Activated CD4-positive, alpha-beta T cell treated with anti-CD3 and anti-CD28 coated beads, Interleukin-2, amount 10 ng/mL, durations not matched to agents 24 days and 14 days (primary cell): ENCODE measurements around the gene RPL13A. TPM values are rescaled to one million over a fixed set of nuclear protein-coding genes. Genes with fewer than 3 reads are reported as not detected.
"Not testable (repeated sequence)": the region's sequence is repeated elsewhere in the genome, so short reads cannot be mapped to it uniquely, and the experiment has no call there.

Experiments
- DNase-seq: peaks from one replicate; pipeline ENCODE4 v3.0.0; 2022
- H3K27ac Mint-ChIP-seq: one replicate; pipeline ENCODE4 v1.8.0; 2022; ENCODE audit warnings: mild to moderate bottlenecking, mixed read lengths
- H3K27me3 Mint-ChIP-seq: one replicate; pipeline ENCODE4 v1.8.0; 2022; ENCODE audit warnings: mixed read lengths
- H3K36me3 Mint-ChIP-seq: one replicate; pipeline ENCODE4 v1.8.0; 2022; ENCODE audit warnings: low read depth, mild to moderate bottlenecking, mixed read lengths
- H3K4me1 Mint-ChIP-seq: one replicate; pipeline ENCODE4 v1.8.0; 2021; ENCODE audit warnings: mixed read lengths
- H3K4me3 Mint-ChIP-seq: one replicate; pipeline ENCODE4 v1.8.0; 2022; ENCODE audit warnings: mild to moderate bottlenecking, moderate library complexity, mixed read lengths
- H3K9me3 Mint-ChIP-seq: one replicate; pipeline ENCODE4 v1.8.0; 2021; ENCODE audit warnings: mixed read lengths
- intact Hi-C: fragments of 100-400 bp; cut with micrococcal nuclease; formaldehyde crosslinking; loops from one replicate; pipeline ENCODE4 v1.15.1; 2023
- total RNA-seq: library from RNA; stranded (reverse); gene quantifications from 2 replicates; pipeline ENCODE4 v1.2.3, GENCODE V29; 2022

Gene RPL13A
- total RNA-seq, 1 donor from 2014 or later = 3,032 TPM

DNA sequence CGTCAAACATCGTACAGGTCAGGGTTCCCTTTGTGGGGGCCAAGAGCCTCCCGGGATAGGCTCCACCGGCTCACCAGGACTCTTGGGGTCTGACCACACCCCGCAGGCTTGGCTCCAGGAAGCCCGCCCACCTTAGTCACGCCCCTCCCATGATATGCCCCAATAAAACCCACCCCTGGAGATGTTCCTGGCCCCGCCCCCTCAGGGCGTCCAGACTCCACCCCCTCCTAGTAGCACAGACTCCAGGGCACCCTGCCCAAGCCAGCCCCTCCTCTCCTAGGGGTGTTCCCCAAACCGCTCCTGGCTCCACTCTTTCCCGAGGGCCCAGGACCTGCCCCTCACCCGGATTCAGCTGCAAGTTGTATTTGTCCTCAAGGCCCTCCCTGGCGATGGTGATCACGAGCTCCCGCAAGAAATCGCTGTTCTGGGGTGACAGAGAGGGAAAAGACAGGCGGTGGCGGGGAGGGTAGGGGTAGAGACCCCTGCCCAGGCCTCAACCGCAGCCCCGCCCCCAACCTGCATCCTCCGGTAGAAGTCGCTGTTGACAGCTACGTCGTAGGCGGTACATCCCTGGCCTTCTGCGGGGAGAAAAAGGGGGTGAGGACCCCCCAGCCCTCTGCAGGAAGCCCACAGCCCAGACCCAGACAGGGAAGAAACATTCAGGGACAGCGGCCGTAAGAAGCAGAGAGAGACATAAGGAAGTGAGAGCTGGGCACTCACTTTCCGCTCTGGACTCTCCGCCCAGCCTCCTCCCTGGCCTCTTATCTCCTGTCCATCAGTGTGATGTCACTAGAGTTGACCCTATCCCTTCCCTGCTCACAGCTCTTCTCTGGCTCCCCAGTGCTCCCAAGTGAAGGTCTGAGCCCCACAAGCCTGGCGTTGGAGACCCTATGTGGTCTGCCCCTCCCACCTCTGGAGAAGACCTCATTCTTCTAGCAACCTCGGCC lies 39.6 kb upstream of the RPL13A start:
- peak; percentile 72 for DNase-seq
- Mint-ChIP-seq H3K27me3 (peaks cover under 1% of the 10 kb centered on the region), H3K36me3 (peaks cover 49% of the 10 kb centered on the region), H3K9me3 (no peaks in the 10 kb centered on the region), H3K4me3 (no peak overlapping the region), H3K4me1 (peaks cover 49% of the 10 kb centered on the region), H3K27ac (no peak overlapping the region)
- intact Hi-C loops = no loop called here

GRCh38 chr19:49448432-49448786 lies 39.0 kb upstream of the RPL13A start:
- Mint-ChIP-seq H3K4me3 (no peak overlapping the region), H3K27ac (peak overlapping the region; percentile 39), H3K9me3 (no peaks in the 10 kb centered on the region), H3K27me3 (no peaks in the 10 kb centered on the region), H3K36me3 (peaks cover 49% of the 10 kb centered on the region), H3K4me1 (peaks cover 49% of the 10 kb centered on the region)
- intact Hi-C loops = no loop called here
- DNase-seq = no peak

DNA sequence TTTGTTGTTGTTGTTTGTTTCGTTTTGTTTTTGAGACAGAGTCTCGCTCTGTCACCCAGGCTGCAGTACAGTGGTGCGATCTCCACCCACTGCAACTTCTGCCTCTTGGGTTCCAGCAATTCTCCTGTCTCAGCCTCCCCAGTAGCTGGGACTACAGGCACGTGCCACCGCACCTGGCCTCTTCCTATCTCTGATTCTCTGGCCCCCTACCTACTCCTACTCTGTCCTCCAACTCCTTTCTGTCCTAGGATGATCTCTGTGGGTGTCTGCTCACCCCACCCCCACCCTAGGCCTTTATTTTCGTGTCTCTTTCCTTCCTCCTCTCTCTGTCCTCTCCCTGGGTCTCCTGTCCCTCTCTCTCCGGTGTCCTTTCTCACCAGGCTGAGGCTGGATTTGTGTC lies 37.0 kb upstream of the RPL13A start:
- H3K4me3 Mint-ChIP-seq = peak overlapping the region; percentile 91
- H3K4me1 Mint-ChIP-seq = peaks cover 39% of the 10 kb centered on the region
- intact Hi-C loops = loop anchor here (5.0 kb wide), 3 partner anchors 37 to 813 kb away; partner anchors contain the start of genes DBP, RPL13A, RRAS and SCAF1
- no peak for DNase-seq
- H3K27ac Mint-ChIP-seq = peak overlapping the region; percentile 100
- H3K36me3 Mint-ChIP-seq = peaks cover 44% of the 10 kb centered on the region
- H3K9me3 Mint-ChIP-seq = no peaks in the 10 kb centered on the region
- no peaks in the 10 kb centered on the region for H3K27me3 Mint-ChIP-seq

DNA sequence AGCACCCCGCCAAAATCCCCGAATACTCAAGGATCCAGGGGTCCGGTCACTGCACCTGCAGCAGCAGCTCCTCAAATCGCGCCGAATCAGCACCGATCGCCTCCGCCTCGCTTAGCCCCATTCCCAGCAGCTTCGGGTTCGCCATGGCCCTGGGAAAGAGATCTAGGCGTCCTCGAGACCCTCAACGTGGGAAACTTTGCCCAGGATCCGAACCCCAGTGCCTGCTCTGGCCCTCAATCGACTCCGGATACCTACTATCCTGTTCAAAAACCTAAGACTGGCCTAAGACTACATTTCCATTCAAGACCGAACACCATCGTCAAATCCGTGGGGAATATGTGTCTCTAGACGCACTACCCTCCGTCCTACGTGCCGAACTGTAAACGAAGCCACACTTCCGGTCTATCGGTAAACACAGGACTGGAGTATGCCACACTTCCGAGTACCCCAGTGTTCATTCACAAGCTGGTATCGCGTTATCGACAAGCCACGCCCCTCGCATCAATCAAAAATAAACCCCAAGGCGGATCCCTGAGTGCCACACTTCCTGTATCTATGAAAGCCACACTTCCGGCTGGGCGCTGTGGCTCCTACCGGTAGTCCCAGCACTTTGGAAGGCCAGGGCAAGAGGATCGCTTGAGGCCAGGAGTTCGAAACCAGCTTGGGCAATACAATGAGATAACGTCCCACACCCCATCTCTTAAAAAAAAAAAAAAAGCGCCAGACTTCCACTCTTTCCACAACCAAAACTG lies 35.8 kb upstream of the RPL13A start, which contains the start of gene PIH1D1:
Gene PIH1D1 (minus strand): TSS at position 385 of the 752 bp plus-strand sequence. CDS start 240 bp downstream, at position 145.
- Mint-ChIP-seq H3K4me3 (peak within 1 kb of the TSS; percentile 91), H3K36me3 (peaks cover 40% of the 10 kb centered on the region), H3K27ac (peak within 1 kb of the TSS; percentile 100), H3K27me3 (no peaks in the 10 kb centered on the region), H3K9me3 (no peaks in the 10 kb centered on the region), H3K4me1 (peaks cover 38% of the 10 kb centered on the region)
- intact Hi-C loops = loop anchor here (1.0 to 5.0 kb wide), 6 partner anchors 19 to 814 kb away; partner anchors contain the start of genes DBP, PRMT1, RPL13A and RPS11
- DNase-seq = peak; percentile 98

DNA sequence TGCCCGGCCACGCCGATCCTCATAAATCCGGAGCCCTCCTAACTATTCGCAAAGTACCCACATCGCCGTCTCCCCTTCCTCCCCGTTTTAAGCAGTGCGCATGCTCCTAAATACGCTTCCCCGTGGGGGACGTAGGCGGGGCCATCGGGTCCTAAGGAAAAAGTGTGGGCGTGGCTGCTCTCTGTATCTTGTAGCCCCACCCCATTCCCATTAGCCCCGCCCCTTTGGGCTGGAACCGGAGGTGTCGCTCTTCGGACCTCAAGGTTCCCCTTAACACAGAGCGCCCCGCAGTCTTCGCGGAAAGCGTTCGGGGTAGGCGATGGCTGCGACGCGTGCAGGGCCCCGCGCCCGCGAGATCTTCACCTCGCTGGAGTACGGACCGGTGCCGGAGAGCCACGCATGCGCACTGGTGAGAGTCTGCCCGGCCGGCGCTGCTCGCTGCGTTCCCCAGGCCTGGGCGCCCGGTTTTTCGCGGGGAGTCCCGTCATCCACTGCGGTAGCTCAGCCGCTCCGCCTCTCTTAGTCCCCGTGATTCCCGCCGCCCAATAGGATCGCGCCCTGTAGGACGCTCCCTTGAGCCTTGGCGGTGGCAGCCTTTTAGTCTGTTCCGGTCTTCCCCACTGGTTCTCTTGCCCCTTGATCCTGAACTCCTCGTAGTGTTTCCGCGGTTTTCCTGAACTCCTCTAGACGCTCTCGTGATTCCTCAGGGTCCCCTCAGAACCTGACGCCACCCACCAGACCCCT lies 34.2 kb upstream of the RPL13A start, which contains the start of gene ALDH16A1:
Gene ALDH16A1 (plus strand): TSS at position 213 of the 744 bp plus-strand sequence. CDS start 107 bp downstream, at position 320.
- peak within 1 kb of the TSS; percentile 100 for H3K27ac Mint-ChIP-seq

DNA sequence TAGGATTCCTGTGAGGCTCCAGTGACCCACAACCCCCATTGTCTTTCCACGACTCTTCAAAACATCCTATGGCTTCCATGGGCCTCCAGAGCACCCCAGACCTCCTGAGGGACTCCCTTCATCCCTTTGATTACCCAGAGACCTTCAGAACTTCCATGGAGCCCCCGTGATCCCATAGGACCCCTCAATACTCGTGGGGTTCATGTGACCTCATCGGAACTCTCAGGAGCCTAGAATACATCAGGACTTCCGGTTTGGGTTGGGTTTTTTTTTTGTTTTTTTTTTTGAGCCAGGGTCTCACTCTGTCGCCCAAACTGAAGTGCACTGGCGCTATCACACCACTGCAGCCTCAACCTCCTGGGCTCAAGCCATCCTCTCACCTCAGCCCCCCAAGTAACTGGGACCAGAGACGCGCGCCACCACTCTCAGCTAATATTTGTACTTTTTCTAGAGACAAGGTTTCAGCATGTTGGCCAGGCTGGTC lies 33.6 kb upstream of the RPL13A start:
- no peaks in the 10 kb centered on the region for H3K9me3 Mint-ChIP-seq
- H3K27ac Mint-ChIP-seq = peak overlapping the region; percentile 100
- H3K4me1 Mint-ChIP-seq = peaks cover 33% of the 10 kb centered on the region
- H3K4me3 Mint-ChIP-seq = peak overlapping the region; percentile 91
- H3K36me3 Mint-ChIP-seq = peaks cover 32% of the 10 kb centered on the region
- intact Hi-C loops = loop anchor here (1.0 to 5.0 kb wide), 7 partner anchors 10 to 816 kb away; partner anchors contain the start of genes DBP, FLT3LG, PRMT1 and RPL13A
- H3K27me3 Mint-ChIP-seq = no peaks in the 10 kb centered on the region
- no peak for DNase-seq

More for the DNA sequence above, 34.2 kb upstream of the RPL13A start, which contains the start of gene ALDH16A1:
- peak; percentile 99 for DNase-seq
- Mint-ChIP-seq H3K4me3 (peak within 1 kb of the TSS; percentile 91), H3K9me3 (no peaks in the 10 kb centered on the region), H3K27me3 (no peaks in the 10 kb centered on the region), H3K36me3 (peaks cover 36% of the 10 kb centered on the region), H3K4me1 (peaks cover 39% of the 10 kb centered on the region)
- intact Hi-C loops = loop anchor here (1.0 to 5.0 kb wide), 7 partner anchors 10 to 816 kb away; partner anchors contain the start of genes DBP, FLT3LG, PRMT1 and RPL13A

- Mint-ChIP-seq H3K36me3 (peaks cover 17% of the 10 kb centered on the region), H3K9me3 (no peaks in the 10 kb centered on the region), H3K4me1 (peaks cover 22% of the 10 kb centered on the region), H3K4me3 (no peak overlapping the region), H3K27ac (no peak overlapping the region), H3K27me3 (no peaks in the 10 kb centered on the region)
- DNase-seq = no peak
- intact Hi-C loops = no loop called here
Measured at GRCh38 chr19:49455773-49456172, 31.6 kb upstream of the RPL13A start.

GRCh38 chr19:49456326-49456725 lies 31.1 kb upstream of the RPL13A start:
- Mint-ChIP-seq H3K4me1 (peaks cover 22% of the 10 kb centered on the region), H3K27me3 (no peaks in the 10 kb centered on the region), H3K9me3 (no peaks in the 10 kb centered on the region), H3K27ac (no peak overlapping the region), H3K4me3 (no peak overlapping the region), H3K36me3 (peaks cover 16% of the 10 kb centered on the region)
- intact Hi-C loops = no loop called here
- no peak for DNase-seq

DNA sequence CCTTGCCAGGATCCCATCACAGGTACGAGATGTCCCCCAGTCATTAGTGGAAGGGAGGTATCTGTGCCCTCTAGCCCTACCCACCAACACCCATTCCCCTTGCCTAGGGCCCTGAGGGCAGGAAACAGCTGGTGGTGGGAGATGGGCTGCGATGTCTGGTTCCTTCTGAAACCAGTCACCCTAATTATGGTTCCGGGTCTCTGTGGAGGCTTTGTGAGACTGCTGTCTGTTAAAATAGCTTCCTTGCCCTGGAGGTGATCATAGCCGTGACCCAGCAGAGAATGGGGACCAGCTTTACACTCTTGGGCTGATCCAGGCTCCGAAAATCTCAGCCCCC lies 28.9 kb upstream of the RPL13A start:
- H3K27me3 Mint-ChIP-seq = no peaks in the 10 kb centered on the region
- H3K9me3 Mint-ChIP-seq = no peaks in the 10 kb centered on the region
- no peak overlapping the region for H3K27ac Mint-ChIP-seq
- intact Hi-C loops = no loop called here
- no peak for DNase-seq
- H3K4me3 Mint-ChIP-seq = no peak overlapping the region
- H3K4me1 Mint-ChIP-seq = peaks cover 11% of the 10 kb centered on the region
- H3K36me3 Mint-ChIP-seq = peaks cover 15% of the 10 kb centered on the region

DNA sequence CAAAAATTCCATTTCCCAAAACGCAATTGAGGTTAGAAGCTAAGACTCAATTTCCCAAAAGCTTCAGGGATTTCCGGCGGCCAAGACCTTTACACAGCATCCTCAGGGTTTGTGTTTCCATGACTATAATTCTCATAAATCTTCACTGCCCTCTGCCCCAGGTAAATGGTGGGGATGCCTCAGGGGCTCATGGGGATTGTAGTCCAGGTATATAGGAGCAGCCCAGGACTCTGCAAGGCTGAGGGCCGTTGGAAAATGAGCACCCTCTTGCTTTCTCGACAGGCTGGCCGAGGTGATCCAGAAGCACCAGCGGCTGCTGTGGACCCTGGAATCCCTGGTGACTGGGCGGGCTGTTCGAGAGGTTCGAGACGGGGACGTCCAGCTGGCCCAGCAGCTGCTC lies 28.0 kb upstream of the RPL13A start:
- Mint-ChIP-seq H3K4me3 (no peak overlapping the region), H3K27me3 (no peaks in the 10 kb centered on the region), H3K27ac (no peak overlapping the region), H3K9me3 (no peaks in the 10 kb centered on the region), H3K36me3 (peaks cover 15% of the 10 kb centered on the region), H3K4me1 (peaks cover 8% of the 10 kb centered on the region)
- intact Hi-C loops = no loop called here
- DNase-seq = no peak

- H3K27me3 Mint-ChIP-seq, H3K27ac Mint-ChIP-seq, H3K9me3 Mint-ChIP-seq, H3K4me1 Mint-ChIP-seq, H3K4me3 Mint-ChIP-seq, intact Hi-C loops, DNase-seq: not testable (repeated sequence)
- H3K36me3 Mint-ChIP-seq = peaks cover 19% of the 10 kb centered on the region
Measured at GRCh38 chr19:49461130-49461529, 26.3 kb upstream of the RPL13A start.

GRCh38 chr19:49461656-49462055 lies 25.8 kb upstream of the RPL13A start:
- Mint-ChIP-seq H3K4me1 (peaks cover 2% of the 10 kb centered on the region), H3K9me3 (no peaks in the 10 kb centered on the region), H3K27ac (no peak overlapping the region), H3K27me3 (no peaks in the 10 kb centered on the region), H3K36me3 (peaks cover 16% of the 10 kb centered on the region), H3K4me3 (no peak overlapping the region)
- no peak for DNase-seq
- intact Hi-C loops = no loop called here

DNA sequence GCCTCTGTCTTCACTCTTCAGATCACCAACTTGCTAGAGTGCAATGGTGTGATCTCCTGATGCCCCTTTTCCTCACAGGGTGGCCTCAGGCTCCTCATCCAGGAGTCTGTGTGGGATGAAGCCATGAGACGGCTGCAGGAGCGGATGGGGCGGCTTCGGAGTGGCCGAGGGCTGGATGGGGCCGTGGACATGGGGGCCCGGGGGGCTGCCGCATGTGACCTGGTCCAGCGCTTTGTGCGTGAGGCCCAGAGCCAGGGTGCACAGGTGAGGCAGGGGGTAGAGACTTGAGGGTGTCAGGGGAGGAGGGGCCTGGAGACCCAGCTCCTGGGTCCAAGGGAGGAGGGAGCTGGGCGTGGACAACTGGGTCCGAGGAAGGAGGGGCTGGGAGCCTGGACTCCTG lies 24.9 kb upstream of the RPL13A start:
- intact Hi-C loops = no loop called here
- H3K4me1 Mint-ChIP-seq = no peaks in the 10 kb centered on the region
- peaks cover 14% of the 10 kb centered on the region for H3K36me3 Mint-ChIP-seq
- no peak overlapping the region for H3K4me3 Mint-ChIP-seq
- no peaks in the 10 kb centered on the region for H3K9me3 Mint-ChIP-seq
- no peak for DNase-seq
- H3K27me3 Mint-ChIP-seq = no peaks in the 10 kb centered on the region
- H3K27ac Mint-ChIP-seq = no peak overlapping the region
